ENCODE measurements around the gene SNX13. TPM values are rescaled to one million over a fixed set of nuclear protein-coding genes. Genes with fewer than 3 reads are reported as not detected.

The SNX13 gene
- total RNA-seq, 1 donor from 2014 or later = 37.6 TPM

GRCh38 chr7:17946591-17946990 lies 6.3 kb upstream of the SNX13 start:
- Histone ChIP-seq H3K27ac (ENCODE audit: low read depth, low read length) (no peak overlapping the region), H3K9ac (ENCODE audit: low read depth in 1 of 3, low read length in 3 of 3) (no peak overlapping the region), H3K9me3 (ENCODE audit: control insufficient read depth in 3 of 3, low read length in 3 of 3) (no peaks in the 10 kb centered on the region), H3K4me1 (ENCODE audit: control insufficient read depth in 3 of 3, insufficient read depth in 3 of 3, low read length in 3 of 3) (no peaks in the 10 kb centered on the region), H3K27me3 (ENCODE audit: control insufficient read depth in 3 of 3, insufficient read depth in 3 of 3, low read length in 3 of 3) (no peaks in the 10 kb centered on the region), H3K36me3 (ENCODE audit: control insufficient read depth in 3 of 3, insufficient read depth in 3 of 3, low read length in 3 of 3) (no peaks in the 10 kb centered on the region), H3K4me3 (ENCODE audit: low read length in 3 of 3) (no peak overlapping the region)

- H3K9me3 ChIP-seq (ENCODE audit: control insufficient read depth in 3 of 3, low read length in 3 of 3) = no peaks in the 10 kb centered on the region
- no peaks in the 10 kb centered on the region for H3K27me3 ChIP-seq (ENCODE audit: control insufficient read depth in 3 of 3, insufficient read depth in 3 of 3, low read length in 3 of 3)
- H3K27ac ChIP-seq (ENCODE audit: low read depth, low read length) = no peak overlapping the region
- H3K4me3 ChIP-seq (ENCODE audit: low read length in 3 of 3) = no peak overlapping the region
- H3K4me1 ChIP-seq (ENCODE audit: control insufficient read depth in 3 of 3, insufficient read depth in 3 of 3, low read length in 3 of 3) = peaks cover 0 to 7% (median 6%) of the 10 kb centered on the region in 3 donors
- no peak overlapping the region for H3K9ac ChIP-seq (ENCODE audit: low read depth in 1 of 3, low read length in 3 of 3)
- H3K36me3 ChIP-seq (ENCODE audit: control insufficient read depth in 3 of 3, insufficient read depth in 3 of 3, low read length in 3 of 3) = no peaks in the 10 kb centered on the region
Observed at GRCh38 chr7:17944720-17945119, 4.4 kb upstream of the SNX13 start.

GRCh38 chr7:17943006-17943405 lies 2.7 kb upstream of the SNX13 start:
- Histone ChIP-seq H3K27ac (ENCODE audit: low read depth, low read length) (no peak overlapping the region), H3K9me3 (ENCODE audit: control insufficient read depth in 3 of 3, low read length in 3 of 3) (no peaks in the 10 kb centered on the region), H3K9ac (ENCODE audit: low read depth in 1 of 3, low read length in 3 of 3) (no peak overlapping the region), H3K36me3 (ENCODE audit: control insufficient read depth in 3 of 3, insufficient read depth in 3 of 3, low read length in 3 of 3) (no peaks in the 10 kb centered on the region), H3K27me3 (ENCODE audit: control insufficient read depth in 3 of 3, insufficient read depth in 3 of 3, low read length in 3 of 3) (no peaks in the 10 kb centered on the region), H3K4me3 (ENCODE audit: low read length in 3 of 3) (no peak overlapping the region), H3K4me1 (ENCODE audit: control insufficient read depth in 3 of 3, insufficient read depth in 3 of 3, low read length in 3 of 3) (peaks cover 7 to 19% (median 14%) of the 10 kb centered on the region in 3 donors)

GRCh38 chr7:17942231-17942630 lies 1.9 kb upstream of the SNX13 start:
- no peak overlapping the region for H3K27ac ChIP-seq (ENCODE audit: low read depth, low read length)
- no peaks in the 10 kb centered on the region for H3K36me3 ChIP-seq (ENCODE audit: control insufficient read depth in 3 of 3, insufficient read depth in 3 of 3, low read length in 3 of 3)
- H3K4me3 ChIP-seq (ENCODE audit: low read length in 3 of 3) = no peak overlapping the region
- no peaks in the 10 kb centered on the region for H3K27me3 ChIP-seq (ENCODE audit: control insufficient read depth in 3 of 3, insufficient read depth in 3 of 3, low read length in 3 of 3)
- H3K9me3 ChIP-seq (ENCODE audit: control insufficient read depth in 3 of 3, low read length in 3 of 3) = no peaks in the 10 kb centered on the region
- H3K9ac ChIP-seq (ENCODE audit: low read depth in 1 of 3, low read length in 3 of 3) = no peak overlapping the region
- H3K4me1 ChIP-seq (ENCODE audit: control insufficient read depth in 3 of 3, insufficient read depth in 3 of 3, low read length in 3 of 3) = peaks cover 10 to 25% (median 19%) of the 10 kb centered on the region in 3 donors

GRCh38 chr7:17940951-17941431 lies 697 bp upstream of the SNX13 start:
- H3K27me3 ChIP-seq (ENCODE audit: control insufficient read depth in 3 of 3, insufficient read depth in 3 of 3, low read length in 3 of 3) = no peaks in the 10 kb centered on the region
- no peaks in the 10 kb centered on the region for H3K9me3 ChIP-seq (ENCODE audit: control insufficient read depth in 3 of 3, low read length in 3 of 3)
- peaks cover 12 to 25% (median 19%) of the 10 kb centered on the region in 3 donors for H3K4me1 ChIP-seq (ENCODE audit: control insufficient read depth in 3 of 3, insufficient read depth in 3 of 3, low read length in 3 of 3)
- H3K36me3 ChIP-seq (ENCODE audit: control insufficient read depth in 3 of 3, insufficient read depth in 3 of 3, low read length in 3 of 3) = no peaks in the 10 kb centered on the region
- H3K27ac ChIP-seq (ENCODE audit: low read depth, low read length) = peak overlapping the region; percentile 98
- H3K4me3 ChIP-seq (ENCODE audit: low read length in 3 of 3) = peak overlapping the region; percentile 94 to 99 (median 96)
- H3K9ac ChIP-seq (ENCODE audit: low read depth in 1 of 3, low read length in 3 of 3) = peak overlapping the region; percentile 86 to 96 (median 90)

GRCh38 chr7:17939606-17940301 lies 540 bp downstream of the SNX13 start:
- Histone ChIP-seq H3K4me1 (ENCODE audit: control insufficient read depth in 3 of 3, insufficient read depth in 3 of 3, low read length in 3 of 3) (peaks cover 12 to 25% (median 19%) of the 10 kb centered on the region in 3 donors), H3K27me3 (ENCODE audit: control insufficient read depth in 3 of 3, insufficient read depth in 3 of 3, low read length in 3 of 3) (no peaks in the 10 kb centered on the region), H3K9me3 (ENCODE audit: control insufficient read depth in 3 of 3, low read length in 3 of 3) (no peaks in the 10 kb centered on the region)

GRCh38 chr7:17939211-17939605 lies 1.1 kb downstream of the SNX13 start:
- no peaks in the 10 kb centered on the region for H3K36me3 ChIP-seq (ENCODE audit: control insufficient read depth in 3 of 3, insufficient read depth in 3 of 3, low read length in 3 of 3)
- peaks cover 15 to 25% (median 19%) of the 10 kb centered on the region in 3 donors for H3K4me1 ChIP-seq (ENCODE audit: control insufficient read depth in 3 of 3, insufficient read depth in 3 of 3, low read length in 3 of 3)
- no peaks in the 10 kb centered on the region for H3K27me3 ChIP-seq (ENCODE audit: control insufficient read depth in 3 of 3, insufficient read depth in 3 of 3, low read length in 3 of 3)
- H3K9me3 ChIP-seq (ENCODE audit: control insufficient read depth in 3 of 3, low read length in 3 of 3) = no peaks in the 10 kb centered on the region
- peak overlapping the region; percentile 90 to 99 (median 96) for H3K9ac ChIP-seq (ENCODE audit: low read depth in 1 of 3, low read length in 3 of 3)
- H3K4me3 ChIP-seq (ENCODE audit: low read length in 3 of 3) = peak overlapping the region; percentile 94 to 99 (median 96)
- H3K27ac ChIP-seq (ENCODE audit: low read depth, low read length) = peak overlapping the region; percentile 98

More at GRCh38 chr7:17939606-17940301, 540 bp downstream of the SNX13 start:
- Histone ChIP-seq H3K27ac (ENCODE audit: low read depth, low read length) (peak overlapping the region; percentile 98), H3K4me3 (ENCODE audit: low read length in 3 of 3) (peak overlapping the region; percentile 94 to 99 (median 96)), H3K9ac (ENCODE audit: low read depth in 1 of 3, low read length in 3 of 3) (peak overlapping the region; percentile 90 to 99 (median 96)), H3K36me3 (ENCODE audit: control insufficient read depth in 3 of 3, insufficient read depth in 3 of 3, low read length in 3 of 3) (no peaks in the 10 kb centered on the region)

- H3K4me3 ChIP-seq (ENCODE audit: low read length in 3 of 3) = peak overlapping the region in 2 of 3 donors; percentile 5 to 99
Observed at GRCh38 chr7:17937506-17938120, 2.7 kb downstream of the SNX13 start.

GRCh38 chr7:17936321-17936720 lies 4.0 kb downstream of the SNX13 start:
- peaks cover 17 to 31% (median 19%) of the 10 kb centered on the region in 3 donors for H3K4me1 ChIP-seq (ENCODE audit: control insufficient read depth in 3 of 3, insufficient read depth in 3 of 3, low read length in 3 of 3)
- no peak overlapping the region for H3K27ac ChIP-seq (ENCODE audit: low read depth, low read length)
- no peaks in the 10 kb centered on the region for H3K9me3 ChIP-seq (ENCODE audit: control insufficient read depth in 3 of 3, low read length in 3 of 3)
- H3K9ac ChIP-seq (ENCODE audit: low read depth in 1 of 3, low read length in 3 of 3) = no peak overlapping the region
- H3K36me3 ChIP-seq (ENCODE audit: control insufficient read depth in 3 of 3, insufficient read depth in 3 of 3, low read length in 3 of 3) = no peaks in the 10 kb centered on the region
- no peaks in the 10 kb centered on the region for H3K27me3 ChIP-seq (ENCODE audit: control insufficient read depth in 3 of 3, insufficient read depth in 3 of 3, low read length in 3 of 3)
- no peak overlapping the region for H3K4me3 ChIP-seq (ENCODE audit: low read length in 3 of 3)

More at GRCh38 chr7:17937506-17938120, 2.7 kb downstream of the SNX13 start:
- H3K27ac ChIP-seq (ENCODE audit: low read depth, low read length) = no peak overlapping the region
- no peaks in the 10 kb centered on the region for H3K36me3 ChIP-seq (ENCODE audit: control insufficient read depth in 3 of 3, insufficient read depth in 3 of 3, low read length in 3 of 3)
- H3K4me1 ChIP-seq (ENCODE audit: control insufficient read depth in 3 of 3, insufficient read depth in 3 of 3, low read length in 3 of 3) = peaks cover 17 to 28% (median 19%) of the 10 kb centered on the region in 3 donors
- peak overlapping the region in 2 of 3 donors; percentile 17 to 45 for H3K9ac ChIP-seq (ENCODE audit: low read depth in 1 of 3, low read length in 3 of 3)
- no peaks in the 10 kb centered on the region for H3K9me3 ChIP-seq (ENCODE audit: control insufficient read depth in 3 of 3, low read length in 3 of 3)
- no peaks in the 10 kb centered on the region for H3K27me3 ChIP-seq (ENCODE audit: control insufficient read depth in 3 of 3, insufficient read depth in 3 of 3, low read length in 3 of 3)

Data from skeletal muscle tissue (tissue), 4 donors.